ENCODE results near the gene CNIH2. TPM values are rescaled to one million over a fixed set of nuclear protein-coding genes. Genes with fewer than 3 reads are reported as not detected.
A peak's percentile ranks its signal among the peaks of the same experiment; 100 is the strongest.
"Not testable (repeated sequence)": the region's sequence is repeated elsewhere in the genome, so short reads cannot be mapped to it uniquely, and the experiment has no call there.

The CNIH2 gene
- total RNA-seq, 2 experiments from 2014 or later: 1.9 to 2.2 TPM

- H3K4me1 Mint-ChIP-seq: peaks cover 22% of the 10 kb centered on the region
- H3K27ac Mint-ChIP-seq: no peak overlapping the region
- no peak overlapping the region for H3K4me3 Mint-ChIP-seq
- H3K9me3 Mint-ChIP-seq: no peaks in the 10 kb centered on the region
- no peaks in the 10 kb centered on the region for H3K36me3 Mint-ChIP-seq
- H3K27me3 Mint-ChIP-seq: no peaks in the 10 kb centered on the region
- no peak for DNase-seq
Measured at GRCh38 chr11:66310324-66310723, 32.3 kb downstream of the CNIH2 start.

- H3K27me3 Mint-ChIP-seq, H3K27ac Mint-ChIP-seq, H3K36me3 Mint-ChIP-seq, H3K9me3 Mint-ChIP-seq, H3K4me3 Mint-ChIP-seq, DNase-seq: not testable (repeated sequence)
- peaks cover 27% of the 10 kb centered on the region for H3K4me1 Mint-ChIP-seq
Measured at GRCh38 chr11:66310803-66311440, 32.9 kb downstream of the CNIH2 start.

GRCh38 chr11:66311470-66311964, 33.5 kb downstream of the CNIH2 start:
- Mint-ChIP-seq H3K4me1 (peaks cover 30% of the 10 kb centered on the region), H3K27me3 (no peaks in the 10 kb centered on the region), H3K36me3 (no peaks in the 10 kb centered on the region), H3K4me3 (peak overlapping the region; percentile 88), H3K27ac (peak overlapping the region; percentile 94), H3K9me3 (no peaks in the 10 kb centered on the region)
- no peak for DNase-seq

- H3K27me3 Mint-ChIP-seq: no peaks in the 10 kb centered on the region
- no peaks in the 10 kb centered on the region for H3K9me3 Mint-ChIP-seq
- H3K4me1 Mint-ChIP-seq: peaks cover 30% of the 10 kb centered on the region
- H3K4me3 Mint-ChIP-seq: peak overlapping the region; percentile 88
- no peaks in the 10 kb centered on the region for H3K36me3 Mint-ChIP-seq
- peak overlapping the region; percentile 94 for H3K27ac Mint-ChIP-seq
- peak; percentile 97 for DNase-seq
Measured at GRCh38 chr11:66311965-66312548, 34.1 kb downstream of the CNIH2 start.

GRCh38 chr11:66312549-66313320, 34.8 kb downstream of the CNIH2 start:
- Mint-ChIP-seq H3K4me3 (peak overlapping the region; percentile 88), H3K4me1 (peaks cover 36% of the 10 kb centered on the region), H3K9me3 (no peaks in the 10 kb centered on the region), H3K36me3 (no peaks in the 10 kb centered on the region), H3K27me3 (no peaks in the 10 kb centered on the region), H3K27ac (peak overlapping the region; percentile 94)
- peak; percentile 98 for DNase-seq

- DNase-seq: no peak
- Mint-ChIP-seq H3K4me3 (peak overlapping the region; percentile 88), H3K36me3 (no peaks in the 10 kb centered on the region), H3K27ac (peak overlapping the region; percentile 94), H3K4me1 (peaks cover 44% of the 10 kb centered on the region), H3K27me3 (no peaks in the 10 kb centered on the region), H3K9me3 (peaks cover under 1% of the 10 kb centered on the region)
Measured at GRCh38 chr11:66313321-66314185, 35.6 kb downstream of the CNIH2 start.

- Mint-ChIP-seq H3K9me3 (peaks cover 6% of the 10 kb centered on the region), H3K4me1 (peaks cover 50% of the 10 kb centered on the region), H3K4me3 (peak overlapping the region; percentile 88), H3K36me3 (no peaks in the 10 kb centered on the region), H3K27ac (peak overlapping the region; percentile 94), H3K27me3 (no peaks in the 10 kb centered on the region)
- no peak for DNase-seq
Measured at GRCh38 chr11:66314186-66314501, 36.2 kb downstream of the CNIH2 start.

GRCh38 chr11:66314561-66315497, 36.9 kb downstream of the CNIH2 start:
- peaks cover 53% of the 10 kb centered on the region for H3K4me1 Mint-ChIP-seq
- H3K27ac Mint-ChIP-seq: peak overlapping the region; percentile 94
- H3K27me3 Mint-ChIP-seq: no peaks in the 10 kb centered on the region
- H3K9me3 Mint-ChIP-seq: peaks cover 10% of the 10 kb centered on the region
- no peak for DNase-seq
- H3K4me3 Mint-ChIP-seq: peak overlapping the region; percentile 88
- H3K36me3 Mint-ChIP-seq: peaks cover 2% of the 10 kb centered on the region

GRCh38 chr11:66315498-66315885, 37.5 kb downstream of the CNIH2 start:
- Mint-ChIP-seq H3K27me3 (no peaks in the 10 kb centered on the region), H3K27ac (peak overlapping the region; percentile 72), H3K9me3 (peaks cover 16% of the 10 kb centered on the region), H3K4me3 (peak overlapping the region; percentile 88), H3K36me3 (peaks cover 4% of the 10 kb centered on the region), H3K4me1 (peaks cover 58% of the 10 kb centered on the region)
- no peak for DNase-seq

- no peaks in the 10 kb centered on the region for H3K27me3 Mint-ChIP-seq
- H3K4me3 Mint-ChIP-seq: peak overlapping the region; percentile 88
- H3K27ac Mint-ChIP-seq: peak overlapping the region; percentile 72
- peaks cover 58% of the 10 kb centered on the region for H3K4me1 Mint-ChIP-seq
- H3K36me3 Mint-ChIP-seq: peaks cover 4% of the 10 kb centered on the region
- H3K9me3 Mint-ChIP-seq: peaks cover 17% of the 10 kb centered on the region
- DNase-seq: peak; percentile 61
Measured at GRCh38 chr11:66315921-66316811, 38.2 kb downstream of the CNIH2 start.

GRCh38 chr11:66316849-66317251, 38.9 kb downstream of the CNIH2 start, which contains the start of gene CD248:
CD248 (minus strand) TSS chr11:66317044; CDS start chr11:66317027, 17 bp downstream.
- Mint-ChIP-seq H3K27ac (peak within 1 kb of the TSS; percentile 98), H3K4me1 (peaks cover 57% of the 10 kb centered on the region), H3K27me3 (no peaks in the 10 kb centered on the region), H3K36me3 (peaks cover 4% of the 10 kb centered on the region), H3K4me3 (peak within 1 kb of the TSS; percentile 88), H3K9me3 (peaks cover 17% of the 10 kb centered on the region)
- peak; percentile 36 for DNase-seq

GRCh38 chr11:66317322-66317722, 39.3 kb downstream of the CNIH2 start:
- H3K9me3 Mint-ChIP-seq: peaks cover 17% of the 10 kb centered on the region
- no peaks in the 10 kb centered on the region for H3K27me3 Mint-ChIP-seq
- peaks cover 4% of the 10 kb centered on the region for H3K36me3 Mint-ChIP-seq
- peaks cover 57% of the 10 kb centered on the region for H3K4me1 Mint-ChIP-seq
- peak overlapping the region; percentile 75 for H3K4me3 Mint-ChIP-seq
- peak overlapping the region; percentile 98 for H3K27ac Mint-ChIP-seq
- peak; percentile 61 for DNase-seq

Measured in activated naive CD8-positive, alpha-beta T cell treated with anti-CD3 and anti-CD28 coated beads for 36 hours (primary cell).